Measurements from ENCODE around the gene HAUS3.
"Not testable (repeated sequence)": the region's sequence is repeated elsewhere in the genome, so short reads cannot be mapped to it uniquely, and the experiment has no call there.

HAUS3 gene

GRCh38 chr4:2250357-2251072, 8.6 kb upstream of the HAUS3 start:
- peak in 1 of 5 donors; percentile 7 for DNase-seq

GRCh38 chr4:2249526-2250356, 7.8 kb upstream of the HAUS3 start:
- peak in 1 of 5 donors; percentile 5 for DNase-seq

- no peak for DNase-seq
These were observed 6.9 kb upstream of the HAUS3 start for GRCh38 chr4:2248821-2249261.

GRCh38 chr4:2248044-2248780, 6.3 kb upstream of the HAUS3 start:
- DNase-seq = no peak

GRCh38 chr4:2247128-2248043, 5.5 kb upstream of the HAUS3 start:
- DNase-seq = peak in 1 of 5 donors; percentile 12

DNA sequence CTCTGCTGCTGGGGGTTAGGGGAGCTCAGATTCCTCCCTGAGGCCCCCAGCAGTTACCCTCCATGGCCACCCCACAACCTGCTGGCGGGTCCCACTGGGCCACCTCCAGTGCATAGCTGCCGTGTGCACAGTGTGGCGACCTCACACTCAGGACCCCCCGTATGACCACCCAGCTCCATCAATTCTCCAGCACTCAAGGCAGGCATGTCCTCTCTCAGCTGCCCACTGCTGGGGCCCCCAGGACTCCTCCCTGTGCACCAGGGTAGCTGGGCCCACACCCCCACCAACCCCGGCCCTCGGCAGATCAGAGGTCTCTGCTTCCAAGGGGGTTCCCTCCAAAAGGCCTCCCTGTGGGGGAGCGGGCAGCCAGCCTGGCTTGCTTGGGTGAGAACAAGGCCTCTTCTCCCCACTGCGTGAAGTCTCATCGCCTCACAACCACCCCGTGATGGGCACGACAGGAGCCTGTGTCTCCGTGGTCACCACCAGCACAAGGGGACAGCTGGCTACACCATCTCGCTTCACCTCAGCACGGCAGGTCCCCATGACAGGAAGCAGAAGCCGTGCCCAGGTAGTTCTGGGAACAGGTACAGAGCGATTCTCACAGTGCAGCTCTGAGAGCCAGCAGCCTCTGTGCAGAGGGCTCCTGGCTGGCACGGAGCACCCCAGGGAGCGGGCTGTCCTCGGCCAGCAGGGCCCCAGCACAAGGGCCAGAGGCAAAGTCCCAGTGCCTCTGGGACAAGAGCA, 4.6 kb upstream of the HAUS3 start:
- DNase-seq = no peak

DNA sequence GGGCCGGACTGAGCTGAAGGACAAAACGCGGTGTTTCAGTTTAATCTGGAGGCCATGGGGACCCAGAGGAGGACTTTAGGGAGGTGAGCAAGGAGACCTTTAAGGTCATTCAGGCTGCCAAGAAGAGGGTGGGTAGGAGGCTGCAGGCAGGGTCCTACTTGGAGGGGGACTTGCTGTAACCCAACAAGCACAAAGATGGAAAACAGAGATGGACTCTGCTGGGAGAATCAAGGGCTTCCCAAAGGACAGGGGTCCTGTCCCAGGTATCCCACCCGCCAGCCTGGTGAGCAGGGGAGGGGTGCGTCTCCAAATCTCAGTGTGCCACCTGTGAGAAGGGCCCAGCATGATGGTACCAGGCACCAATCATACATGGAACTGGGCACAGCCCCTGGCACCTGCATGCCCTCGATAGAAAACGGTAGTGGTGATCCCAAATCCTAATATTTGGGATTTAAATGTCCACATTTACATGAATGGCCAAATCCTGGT, 3.9 kb upstream of the HAUS3 start:
- DNase-seq = no peak

DNA sequence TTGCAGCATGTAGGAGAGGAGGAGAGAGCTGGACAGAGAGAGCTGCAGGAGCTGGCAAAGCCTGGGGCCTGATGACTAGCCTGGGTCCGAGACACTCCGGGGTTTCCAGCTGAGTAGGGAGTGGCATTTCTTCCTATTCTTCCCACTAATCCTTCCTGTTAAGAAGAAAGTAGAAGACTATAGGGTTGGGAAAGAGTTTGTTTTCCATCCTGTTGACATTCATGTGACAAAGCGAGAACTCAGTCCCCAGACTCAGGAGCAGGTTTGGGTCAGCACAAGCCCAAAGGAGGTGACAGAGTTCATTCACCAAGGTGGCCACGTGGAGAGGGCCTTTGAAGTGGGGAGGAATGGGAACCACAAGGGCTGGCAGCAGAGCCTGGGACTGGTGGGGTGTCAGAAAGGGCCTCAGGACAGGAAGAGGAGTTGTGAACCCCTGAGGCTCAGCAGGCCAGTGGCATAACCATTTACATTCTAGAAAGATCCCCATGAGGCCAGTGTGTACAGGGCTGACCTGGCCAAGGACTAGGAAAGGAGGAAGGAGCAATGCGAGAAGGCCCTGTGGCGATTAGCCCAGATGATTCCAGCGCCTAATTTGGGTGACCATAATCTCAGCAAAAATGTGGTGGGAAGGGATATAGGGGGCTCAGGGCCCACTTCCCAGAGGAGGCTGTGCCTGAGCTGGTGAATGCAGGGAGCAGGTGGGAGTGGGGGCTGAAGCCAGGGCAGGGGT, 3.3 kb upstream of the HAUS3 start:
- no peak for DNase-seq

- DNase-seq = no peak
These were observed 1.9 kb upstream of the HAUS3 start for GRCh38 chr4:2243681-2244380.

- DNase-seq = peak in 1 of 5 donors; percentile 54
These were observed 918 bp downstream of the HAUS3 start for GRCh38 chr4:2241003-2241402.

DNA sequence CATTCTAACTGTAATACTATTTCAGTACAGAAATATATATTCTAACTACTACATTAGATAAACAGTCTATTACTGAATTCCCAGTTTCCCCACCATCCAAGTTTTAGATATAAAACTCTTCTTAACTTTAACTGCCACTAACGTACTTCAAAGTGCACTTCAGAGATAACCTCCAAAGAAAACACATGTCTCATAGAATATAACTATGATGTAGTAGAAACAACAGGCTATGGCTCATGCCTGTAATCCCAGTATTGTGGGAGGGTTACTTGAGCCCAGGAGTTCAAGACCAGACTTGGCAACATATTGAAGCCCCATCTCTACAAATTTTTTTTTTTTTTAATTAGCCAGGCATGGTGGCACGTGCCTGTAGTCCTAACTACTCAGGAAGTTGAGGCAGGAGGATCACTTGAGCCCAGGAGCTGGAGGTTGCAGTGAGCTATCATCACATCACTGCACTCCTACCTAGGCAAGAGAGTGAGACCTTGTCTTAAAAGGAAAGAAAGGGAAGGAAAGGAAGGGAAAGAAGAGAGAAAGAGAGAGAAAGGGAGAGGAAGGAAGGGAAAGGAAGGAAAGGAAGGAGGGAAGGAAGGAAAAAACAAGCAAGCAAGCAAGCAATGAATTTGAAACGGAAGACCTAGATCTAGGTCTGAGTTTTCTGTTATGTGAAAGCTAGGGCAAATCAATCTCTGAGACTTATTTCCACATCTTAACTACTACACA, 4.8 kb downstream of the HAUS3 start:
- no peak for DNase-seq

DNA sequence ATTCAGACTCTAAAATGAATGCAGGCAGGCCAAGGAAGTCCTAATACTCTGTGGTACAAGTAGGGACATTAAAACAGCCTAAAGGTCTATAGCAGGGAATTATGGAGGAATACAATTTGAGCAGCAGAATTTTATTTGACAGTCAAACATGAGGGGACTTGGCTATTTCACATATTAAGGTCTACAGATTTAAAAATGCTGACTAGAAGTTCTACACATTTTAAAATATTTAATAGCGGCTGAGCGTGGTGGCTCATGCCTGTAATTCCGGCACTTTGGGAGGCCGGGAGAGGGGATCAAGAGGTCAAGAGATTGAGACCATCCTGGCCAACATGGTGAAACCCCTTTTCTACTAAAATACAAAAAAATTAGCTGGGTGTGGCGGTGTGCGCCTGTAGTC, 10.8 kb downstream of the HAUS3 start:
- DNase-seq = no peak

DNA sequence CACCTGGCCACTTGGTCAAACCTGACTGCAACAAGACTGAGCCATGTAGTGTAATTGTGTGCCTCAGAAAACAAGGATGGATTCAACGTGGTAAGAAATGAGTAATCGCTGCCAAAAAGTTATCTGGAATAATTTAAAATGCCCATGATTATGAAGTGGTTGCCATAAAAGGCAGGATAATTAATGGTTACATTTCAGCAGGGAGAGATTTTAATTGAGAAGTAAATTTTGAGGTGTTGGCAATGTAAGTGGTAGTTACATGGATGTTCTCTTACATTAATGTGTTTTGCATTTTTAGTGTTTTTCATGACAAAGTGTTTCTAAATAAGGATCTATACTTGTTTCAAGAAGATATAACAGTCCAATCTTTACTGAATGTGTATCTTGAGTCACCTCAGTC, 15.7 kb downstream of the HAUS3 start:
- no peak for DNase-seq

DNA sequence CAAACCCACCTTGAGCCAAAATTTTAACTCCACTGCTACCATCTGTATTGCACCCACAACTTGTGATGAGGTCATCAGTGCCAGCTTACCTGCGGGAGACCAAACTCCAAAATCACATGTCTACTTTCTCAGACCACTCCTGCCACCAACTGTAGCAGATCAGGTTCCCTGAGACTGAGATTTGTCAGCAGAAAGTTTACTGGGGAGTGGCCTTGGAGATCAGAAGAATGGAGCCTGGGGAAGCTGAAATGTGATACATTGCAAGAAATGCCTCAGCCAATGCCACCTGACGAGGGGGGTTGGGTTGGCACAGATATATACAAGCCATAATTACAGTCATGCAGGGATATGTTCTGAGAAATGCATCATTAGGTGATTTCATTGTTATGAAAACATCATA, 19.1 kb downstream of the HAUS3 start:
- no peak for DNase-seq

- DNase-seq = not testable (repeated sequence)
These were observed 20.5 kb downstream of the HAUS3 start for GRCh38 chr4:2221378-2221777.

GRCh38 chr4:2220016-2220630, 21.8 kb downstream of the HAUS3 start:
- DNase-seq = peak; percentile 55 to 81 (median 69)

- DNase-seq = no peak
These were observed 22.6 kb downstream of the HAUS3 start for GRCh38 chr4:2219233-2219760.

GRCh38 chr4:2218436-2218835, 23.5 kb downstream of the HAUS3 start:
- no peak for DNase-seq
